Measurements from ENCODE around the gene EIF5AL1. TPM values are rescaled to one million over a fixed set of nuclear protein-coding genes. Genes with fewer than 3 reads are reported as not detected.

The EIF5AL1 gene
- total RNA-seq, 1 experiment from 2014 or later, result 0.39 TPM

DNA sequence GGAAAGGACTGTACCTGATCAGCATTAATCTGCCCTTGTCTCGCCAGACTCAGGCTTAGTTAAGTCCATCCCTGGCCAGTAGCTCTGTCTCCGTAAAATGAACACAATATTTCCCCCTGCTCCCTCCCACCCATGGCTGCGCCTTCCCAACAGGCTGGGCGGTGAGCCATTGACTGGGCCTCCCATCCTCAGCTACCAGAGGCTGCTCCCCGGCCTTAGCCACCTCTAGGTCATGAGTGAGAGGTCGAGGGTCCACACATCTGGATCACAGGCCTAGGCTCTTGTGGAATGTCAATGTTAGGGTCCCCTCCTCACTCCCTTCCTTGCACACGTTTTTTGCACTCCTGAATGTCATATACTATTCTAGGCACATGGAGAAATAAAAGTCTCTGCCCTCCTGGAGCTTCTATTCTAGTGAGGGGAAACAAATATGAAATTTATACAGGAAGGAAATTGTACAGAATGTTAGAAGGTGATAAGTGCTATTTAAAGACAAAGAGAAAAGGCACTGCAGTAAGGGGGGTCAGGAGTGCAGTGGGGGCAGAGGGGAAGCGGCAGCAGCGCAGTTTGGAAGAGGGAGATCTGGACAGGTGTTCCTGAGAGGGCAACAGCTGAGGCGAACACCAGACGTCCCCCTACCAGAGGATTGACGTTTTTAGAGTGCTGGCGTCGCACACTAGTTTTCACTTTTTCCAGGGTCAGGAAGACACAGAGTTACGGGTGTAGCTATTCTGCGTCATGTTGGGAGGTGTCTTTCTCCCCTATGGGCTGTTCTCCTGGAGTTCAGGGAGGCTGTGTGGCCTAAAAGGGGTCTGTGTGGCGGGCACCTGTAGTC is 17.2 kb upstream of the EIF5AL1 start:
- Histone ChIP-seq H4K8ac (replicated peaks; ENCODE audit: insufficient read length, low read depth, low read length) (no peak overlapping the region), H3K79me1 (ENCODE audit: insufficient read depth, low read depth, low read length, poor library complexity, severe bottlenecking) (no peaks in the 10 kb centered on the region), H2BK15ac (ENCODE audit: low read depth, low read length) (no peak overlapping the region), H3K23ac (ENCODE audit: insufficient read length, low read depth, low read length) (no peak overlapping the region), H3K4me2 (ENCODE audit: insufficient read depth, insufficient read length, low read length) (no peak overlapping the region), H2BK12ac (ENCODE audit: insufficient read length, low read depth, low read length) (no peak overlapping the region), H2AK5ac (ENCODE audit: insufficient read length, low read length) (no peak overlapping the region), H3K27ac (ENCODE audit: insufficient read length, low read depth, low read length) (no peak overlapping the region), H3K79me2 (ENCODE audit: insufficient read depth, low read length) (no peaks in the 10 kb centered on the region), H3K27me3 (ENCODE audit: insufficient read depth, low read length) (no peaks in the 10 kb centered on the region), H2BK20ac (ENCODE audit: low read depth, low read length, poor library complexity, severe bottlenecking) (no peak overlapping the region), H3K4me1 (ENCODE audit: insufficient read depth, low read length) (no peaks in the 10 kb centered on the region), H4K20me1 (ENCODE audit: control insufficient read depth, insufficient read depth, insufficient read length) (no peaks in the 10 kb centered on the region), H3K18ac (ENCODE audit: insufficient read length, low read depth, low read length) (no peak overlapping the region), H2BK120ac (ENCODE audit: low read depth, low read length, poor library complexity, severe bottlenecking) (no peak overlapping the region), H3T11ph (ENCODE audit: low read length) (no peak overlapping the region), H3K9ac (ENCODE audit: extremely low read depth, insufficient read length, low read length) (no peak overlapping the region), H3K9me3 (ENCODE audit: control insufficient read depth, low read depth, low read length) (no peaks in the 10 kb centered on the region), H3K4ac (ENCODE audit: low read depth, low read length) (no peak overlapping the region), H3K56ac (ENCODE audit: insufficient read length, low read depth, low read length) (no peak overlapping the region), H4K91ac (ENCODE audit: insufficient read length, low read depth, low read length) (no peak overlapping the region), H3K14ac (ENCODE audit: insufficient read depth, low read length) (no peak overlapping the region), H3K23me2 (ENCODE audit: insufficient read length, low read depth, low read length, poor library complexity, severe bottlenecking) (no peaks in the 10 kb centered on the region), H2BK5ac (ENCODE audit: insufficient read length, low read length) (no peak overlapping the region), H2AFZ (ENCODE audit: low read length) (no peak overlapping the region), H4K5ac (ENCODE audit: insufficient read length, low read depth, low read length) (no peak overlapping the region)
- WGBS (ENCODE audit: extremely low coverage, insufficient read length, low lambda C conversion rate), result no CpG with 5 or more reads among the region's 17 CpGs
- H3K4me3 Mint-ChIP-seq, result no peak overlapping the region
- H3K4me1 Mint-ChIP-seq, result peaks cover 6 to 10% of the 10 kb centered on the region in 2 experiments
- peak overlapping the region in 1 of 3 experiments; percentile 52; a peak in 1 of 7 replicates for H3K27ac Mint-ChIP-seq
- H3K27me3 Mint-ChIP-seq (ENCODE audit: low read depth), result peaks cover 53% of the 10 kb centered on the region
- 0 out of 7 replicates have a peak, but pooled peaks cover 0 to 2% (median 0%) of the 10 kb centered on the region in 3 experiments for H3K36me3 Mint-ChIP-seq (ENCODE audit: insufficient read depth in 1 of 3, low read depth in 3 of 3)
- DNase-seq, result no peak
- peaks cover 0 to 3% of the 10 kb centered on the region in 2 experiments; a peak in 2 of 5 replicates for H3K9me3 Mint-ChIP-seq
- TF ChIP-seq, protein P1, sequence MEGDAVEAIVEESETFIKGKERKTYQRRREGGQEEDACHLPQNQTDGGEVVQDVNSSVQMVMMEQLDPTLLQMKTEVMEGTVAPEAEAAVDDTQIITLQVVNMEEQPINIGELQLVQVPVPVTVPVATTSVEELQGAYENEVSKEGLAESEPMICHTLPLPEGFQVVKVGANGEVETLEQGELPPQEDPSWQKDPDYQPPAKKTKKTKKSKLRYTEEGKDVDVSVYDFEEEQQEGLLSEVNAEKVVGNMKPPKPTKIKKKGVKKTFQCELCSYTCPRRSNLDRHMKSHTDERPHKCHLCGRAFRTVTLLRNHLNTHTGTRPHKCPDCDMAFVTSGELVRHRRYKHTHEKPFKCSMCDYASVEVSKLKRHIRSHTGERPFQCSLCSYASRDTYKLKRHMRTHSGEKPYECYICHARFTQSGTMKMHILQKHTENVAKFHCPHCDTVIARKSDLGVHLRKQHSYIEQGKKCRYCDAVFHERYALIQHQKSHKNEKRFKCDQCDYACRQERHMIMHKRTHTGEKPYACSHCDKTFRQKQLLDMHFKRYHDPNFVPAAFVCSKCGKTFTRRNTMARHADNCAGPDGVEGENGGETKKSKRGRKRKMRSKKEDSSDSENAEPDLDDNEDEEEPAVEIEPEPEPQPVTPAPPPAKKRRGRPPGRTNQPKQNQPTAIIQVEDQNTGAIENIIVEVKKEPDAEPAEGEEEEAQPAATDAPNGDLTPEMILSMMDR (conservative IDR thresholded peaks at IDR 0.05), result no peak
